Type B pancreatic cell (in vitro differentiated cells): ENCODE results near the gene SPATA21. TPM values are rescaled to one million over a fixed set of nuclear protein-coding genes. Genes with fewer than 3 reads are reported as not detected.

ENCODE experiments used
- DNase-seq: peaks from one replicate; pipeline ENCODE4 v3.0.0; 2021; ENCODE audit warnings: mixed read lengths; ENCODE audit not compliant: unreplicated experiment; ENCODE audit errors: extremely low spot score
- H3K27ac Mint-ChIP-seq: 2 replicates; pipeline ENCODE4 v1.8.0; 2021; ENCODE audit warnings: mild to moderate bottlenecking, mixed read lengths
- H3K27me3 Mint-ChIP-seq: 2 replicates; pipeline ENCODE4 v1.8.0; 2021; ENCODE audit warnings: mixed read lengths
- H3K36me3 Mint-ChIP-seq: 2 replicates; pipeline ENCODE4 v1.8.0; 2021; ENCODE audit warnings: mixed read lengths
- H3K4me1 Mint-ChIP-seq: one replicate; pipeline ENCODE4 v1.8.0; 2021; ENCODE audit warnings: mixed read lengths; ENCODE audit not compliant: unreplicated experiment
- H3K4me3 Mint-ChIP-seq: 2 replicates; pipeline ENCODE4 v1.8.0; 2021; ENCODE audit warnings: mild to moderate bottlenecking, mixed read lengths
- H3K9me3 Mint-ChIP-seq: 2 replicates; pipeline ENCODE4 v1.8.0; 2021; ENCODE audit warnings: mixed read lengths
- total RNA-seq: library from RNA; stranded (reverse); gene quantifications from 2 replicates; pipeline ENCODE4 v1.2.1, GENCODE V29; 2021; ENCODE audit warnings: low replicate concordance
- TF ChIP-seq, protein P1 (sequence below): fragments of 200-600 bp; sonication (generic); conservative IDR thresholded peaks from 2 replicates; pipeline ENCODE4 v1.5.0; 2021; ENCODE audit warnings: antibody characterized with exemption, mild to moderate bottlenecking

The SPATA21 gene
- total RNA-seq, 1 donor from 2014 or later, result not detected

DNA sequence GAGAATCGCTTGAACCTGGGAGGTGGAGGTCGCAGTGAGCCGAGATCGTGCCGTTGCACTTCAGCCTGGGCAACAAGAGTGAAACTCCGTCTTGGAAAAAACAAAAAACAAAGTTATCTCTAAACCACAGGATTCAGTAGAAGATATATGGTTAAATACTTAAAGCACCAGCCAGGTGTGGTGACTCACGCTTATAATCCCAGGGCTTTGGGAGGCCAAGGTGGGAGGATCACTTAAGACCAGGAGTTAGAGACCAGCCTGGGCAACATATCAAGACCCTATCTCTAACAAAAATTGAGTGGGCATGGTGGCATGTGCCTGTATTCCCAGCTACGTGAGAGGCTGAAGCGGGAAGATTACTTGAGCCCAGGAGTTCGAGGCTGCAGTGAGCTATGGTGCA is 8.9 kb upstream of the SPATA21 start:
- H3K9me3 Mint-ChIP-seq, result no peaks in the 10 kb centered on the region
- H3K36me3 Mint-ChIP-seq, result peaks cover 12% of the 10 kb centered on the region
- H3K27ac Mint-ChIP-seq, result no peak overlapping the region
- H3K27me3 Mint-ChIP-seq, result no peaks in the 10 kb centered on the region
- no peak for DNase-seq
- TF ChIP-seq, protein P1, sequence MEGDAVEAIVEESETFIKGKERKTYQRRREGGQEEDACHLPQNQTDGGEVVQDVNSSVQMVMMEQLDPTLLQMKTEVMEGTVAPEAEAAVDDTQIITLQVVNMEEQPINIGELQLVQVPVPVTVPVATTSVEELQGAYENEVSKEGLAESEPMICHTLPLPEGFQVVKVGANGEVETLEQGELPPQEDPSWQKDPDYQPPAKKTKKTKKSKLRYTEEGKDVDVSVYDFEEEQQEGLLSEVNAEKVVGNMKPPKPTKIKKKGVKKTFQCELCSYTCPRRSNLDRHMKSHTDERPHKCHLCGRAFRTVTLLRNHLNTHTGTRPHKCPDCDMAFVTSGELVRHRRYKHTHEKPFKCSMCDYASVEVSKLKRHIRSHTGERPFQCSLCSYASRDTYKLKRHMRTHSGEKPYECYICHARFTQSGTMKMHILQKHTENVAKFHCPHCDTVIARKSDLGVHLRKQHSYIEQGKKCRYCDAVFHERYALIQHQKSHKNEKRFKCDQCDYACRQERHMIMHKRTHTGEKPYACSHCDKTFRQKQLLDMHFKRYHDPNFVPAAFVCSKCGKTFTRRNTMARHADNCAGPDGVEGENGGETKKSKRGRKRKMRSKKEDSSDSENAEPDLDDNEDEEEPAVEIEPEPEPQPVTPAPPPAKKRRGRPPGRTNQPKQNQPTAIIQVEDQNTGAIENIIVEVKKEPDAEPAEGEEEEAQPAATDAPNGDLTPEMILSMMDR, result no peak
- no peak overlapping the region for H3K4me3 Mint-ChIP-seq
- H3K4me1 Mint-ChIP-seq, result peaks cover 6% of the 10 kb centered on the region

- H3K36me3 Mint-ChIP-seq, result peaks cover 10% of the 10 kb centered on the region
- no peak overlapping the region for H3K27ac Mint-ChIP-seq
- no peak for DNase-seq
- no peaks in the 10 kb centered on the region for H3K9me3 Mint-ChIP-seq
- H3K4me3 Mint-ChIP-seq, result no peak overlapping the region
- H3K4me1 Mint-ChIP-seq, result peaks cover 7% of the 10 kb centered on the region
- TF ChIP-seq, protein P1, result no peak
- no peaks in the 10 kb centered on the region for H3K27me3 Mint-ChIP-seq
Measured at GRCh38 chr1:16445052-16445451, 7.8 kb upstream of the SPATA21 start.

DNA sequence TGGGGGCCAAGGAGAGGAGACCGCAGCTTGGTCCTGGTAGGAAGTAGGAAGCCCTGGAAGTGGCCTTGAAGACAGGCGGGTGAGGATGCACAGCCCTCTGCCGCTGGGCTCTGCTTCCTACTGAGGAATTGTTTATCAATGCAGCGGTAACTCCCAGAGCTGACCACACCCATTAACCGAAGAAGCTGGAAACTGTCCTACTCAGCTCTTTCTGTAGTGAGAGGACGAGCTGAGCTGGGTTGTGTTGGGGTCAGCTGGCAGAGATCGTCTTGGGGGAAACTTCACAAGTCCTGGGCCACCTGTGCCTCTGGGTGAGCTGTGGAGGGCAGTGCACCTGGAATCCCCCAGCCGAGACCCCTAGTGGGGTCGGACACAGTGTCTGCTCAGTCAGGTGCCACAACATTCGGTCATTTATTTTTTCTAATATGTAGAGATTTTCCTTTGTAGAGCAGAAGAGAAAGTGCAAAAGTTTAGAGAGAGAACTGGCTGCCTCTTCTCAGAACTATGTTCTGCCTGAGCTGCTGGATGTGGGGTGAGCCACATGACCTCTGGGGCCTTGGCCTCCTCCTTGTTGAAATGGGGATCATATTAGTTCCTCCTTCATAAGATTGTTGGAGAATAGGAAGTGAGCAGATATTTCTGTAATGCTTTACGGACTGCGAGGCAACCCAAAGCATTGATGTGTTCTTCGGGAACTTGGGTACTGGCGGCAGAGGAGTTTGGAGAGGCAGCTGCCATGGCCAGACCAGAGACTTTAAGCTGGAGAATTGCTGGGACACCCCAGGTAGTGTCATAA is 6.9 kb upstream of the SPATA21 start:
- no peaks in the 10 kb centered on the region for H3K9me3 Mint-ChIP-seq
- H3K27me3 Mint-ChIP-seq, result no peaks in the 10 kb centered on the region
- H3K4me3 Mint-ChIP-seq, result no peak overlapping the region
- H3K27ac Mint-ChIP-seq, result no peak overlapping the region
- DNase-seq, result no peak
- peaks cover 7% of the 10 kb centered on the region for H3K4me1 Mint-ChIP-seq
- H3K36me3 Mint-ChIP-seq, result peaks cover 6% of the 10 kb centered on the region
- TF ChIP-seq, protein P1, result no peak

DNA sequence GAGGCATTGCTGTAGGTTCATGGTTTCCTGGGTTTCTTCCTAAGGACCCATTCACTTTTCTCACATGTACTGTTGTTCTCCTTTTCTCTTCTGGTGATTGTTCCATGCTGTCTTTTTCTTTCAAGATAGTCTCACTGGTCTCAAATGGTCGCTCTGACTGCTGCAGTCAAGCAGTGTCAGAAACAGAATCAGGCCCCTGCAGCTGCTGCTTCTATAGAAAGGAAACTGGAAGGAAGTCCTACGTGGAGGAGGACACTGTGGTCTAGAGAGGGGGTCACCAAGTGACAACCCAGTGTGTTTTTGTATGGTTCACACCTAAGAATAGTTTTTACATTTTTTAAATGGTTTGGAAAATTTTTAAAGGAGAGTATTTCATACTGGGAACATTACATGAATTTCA is 5.7 kb upstream of the SPATA21 start:
- H3K27me3 Mint-ChIP-seq, result no peaks in the 10 kb centered on the region
- H3K4me3 Mint-ChIP-seq, result peak overlapping the region; percentile 74
- DNase-seq, result no peak
- peaks cover 7% of the 10 kb centered on the region for H3K4me1 Mint-ChIP-seq
- TF ChIP-seq, protein P1, result no peak
- peaks cover 4% of the 10 kb centered on the region for H3K36me3 Mint-ChIP-seq
- H3K9me3 Mint-ChIP-seq, result no peaks in the 10 kb centered on the region
- peak overlapping the region; percentile 37 for H3K27ac Mint-ChIP-seq

DNA sequence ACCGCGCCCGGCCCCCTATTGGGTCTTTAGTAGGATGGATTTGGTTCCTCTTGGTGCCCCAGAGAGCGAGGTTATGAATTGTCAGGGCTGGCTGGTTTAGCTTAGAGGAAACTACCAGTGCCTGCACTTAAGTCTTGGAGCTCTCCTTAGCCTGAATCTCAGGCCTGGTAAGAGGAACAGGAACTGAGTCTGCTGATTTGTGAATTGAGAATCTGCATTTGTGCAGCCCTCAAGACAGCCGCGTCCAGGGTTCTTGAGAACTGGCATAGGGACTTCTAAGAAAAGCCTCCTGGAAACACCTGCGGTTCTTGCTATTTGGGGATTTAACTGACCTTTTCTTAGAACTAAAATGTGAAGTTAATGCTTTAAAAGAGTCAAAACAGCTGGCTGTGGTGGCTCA is 5.0 kb upstream of the SPATA21 start:
- peak overlapping the region; percentile 94 for H3K4me3 Mint-ChIP-seq
- no peaks in the 10 kb centered on the region for H3K27me3 Mint-ChIP-seq
- peaks cover 4% of the 10 kb centered on the region for H3K36me3 Mint-ChIP-seq
- H3K4me1 Mint-ChIP-seq, result peaks cover 7% of the 10 kb centered on the region
- TF ChIP-seq, protein P1, result no peak
- H3K9me3 Mint-ChIP-seq, result no peaks in the 10 kb centered on the region
- no peak overlapping the region for H3K27ac Mint-ChIP-seq
- no peak for DNase-seq
